ENCODE results near the gene U2AF2. TPM values are rescaled to one million over a fixed set of nuclear protein-coding genes. Genes with fewer than 3 reads are reported as not detected.

U2AF2 gene
- polyA plus RNA-seq, 1 donor from 2014 or later, result 129 TPM

- H3K9me2 ChIP-seq (ENCODE audit: insufficient read depth, low read length), result no peaks in the 10 kb centered on the region
- peaks cover 8% of the 10 kb centered on the region for H4K20me1 ChIP-seq (ENCODE audit: insufficient read depth)
- no peak overlapping the region for H3K27ac ChIP-seq (ENCODE audit: low read length)
- H3F3A ChIP-seq (ENCODE audit: insufficient read depth, low read length, poor library complexity, severe bottlenecking), result no peaks in the 10 kb centered on the region
- TF ChIP-seq POLR2AphosphoS5 (IDR thresholded peaks at IDR 0.05) (peak; percentile 33), RAD21 (conservative IDR thresholded peaks at IDR 0.05) (no peak)
- no peak overlapping the region for H3K4me3 ChIP-seq (ENCODE audit: low read length)
- H3K9me3 ChIP-seq (ENCODE audit: low read length), result no peaks in the 10 kb centered on the region
- H3K4me2 ChIP-seq (ENCODE audit: low read length), result no peak overlapping the region
- no peak overlapping the region for H2AFZ ChIP-seq (ENCODE audit: low read depth, low read length)
- no peaks in the 10 kb centered on the region for H3K27me3 ChIP-seq (ENCODE audit: insufficient read depth, low read depth, low read length)
- no peaks in the 10 kb centered on the region for H3K36me3 ChIP-seq (ENCODE audit: insufficient read depth, low read length)
- no peak overlapping the region for H3K9ac ChIP-seq (ENCODE audit: low read length)
- peaks cover 26% of the 10 kb centered on the region for H3K79me2 ChIP-seq (replicated peaks; ENCODE audit: insufficient read depth, low read length)
These were observed 15.6 kb downstream of the U2AF2 start for GRCh38 chr19:55670280-55671053.

GRCh38 chr19:55671054-55671378 lies 16.2 kb downstream of the U2AF2 start:
- Histone ChIP-seq H4K20me1 (ENCODE audit: insufficient read depth) (peaks cover 8% of the 10 kb centered on the region), H3K9ac (ENCODE audit: low read length) (no peak overlapping the region), H3K4me2 (ENCODE audit: low read length) (no peak overlapping the region), H3K27me3 (ENCODE audit: insufficient read depth, low read depth, low read length) (no peaks in the 10 kb centered on the region), H3K9me3 (ENCODE audit: low read length) (no peaks in the 10 kb centered on the region), H2AFZ (ENCODE audit: low read depth, low read length) (no peak overlapping the region), H3K36me3 (ENCODE audit: insufficient read depth, low read length) (no peaks in the 10 kb centered on the region), H3F3A (ENCODE audit: insufficient read depth, low read length, poor library complexity, severe bottlenecking) (no peaks in the 10 kb centered on the region), H3K79me2 (replicated peaks; ENCODE audit: insufficient read depth, low read length) (peaks cover 31% of the 10 kb centered on the region), H3K27ac (ENCODE audit: low read length) (no peak overlapping the region), H3K9me2 (ENCODE audit: insufficient read depth, low read length) (no peaks in the 10 kb centered on the region), H3K4me3 (ENCODE audit: low read length) (no peak overlapping the region)
- TF ChIP-seq EZH2 (IDR thresholded peaks at IDR 0.05; ENCODE audit: borderline replicate concordance, insufficient read depth, low read length, poor library complexity, severe bottlenecking) (no peak), SMC3 (conservative IDR thresholded peaks at IDR 0.05; ENCODE audit: poor library complexity) (no peak), CTCF (IDR thresholded peaks at IDR 0.05; ENCODE audit: poor library complexity, severe bottlenecking) (no peak), RAD21 (conservative IDR thresholded peaks at IDR 0.05) (no peak)

GRCh38 chr19:55672418-55672817 lies 17.6 kb downstream of the U2AF2 start:
- H3K79me2 ChIP-seq (replicated peaks; ENCODE audit: insufficient read depth, low read length), result peaks cover 38% of the 10 kb centered on the region
- H3K9ac ChIP-seq (ENCODE audit: low read length), result no peak overlapping the region
- H3F3A ChIP-seq (ENCODE audit: insufficient read depth, low read length, poor library complexity, severe bottlenecking), result no peaks in the 10 kb centered on the region
- no peaks in the 10 kb centered on the region for H3K9me3 ChIP-seq (ENCODE audit: low read length)
- no peak overlapping the region for H3K4me2 ChIP-seq (ENCODE audit: low read length)
- H3K9me2 ChIP-seq (ENCODE audit: insufficient read depth, low read length), result no peaks in the 10 kb centered on the region
- no peak overlapping the region for H3K4me3 ChIP-seq (ENCODE audit: low read length)
- no peak for TF ChIP-seq CTCF (IDR thresholded peaks at IDR 0.05; ENCODE audit: poor library complexity, severe bottlenecking)
- TF ChIP-seq POLR2AphosphoS5 (IDR thresholded peaks at IDR 0.05), result no peak
- no peak for TF ChIP-seq REST (IDR thresholded peaks at IDR 0.05; ENCODE audit: borderline replicate concordance)
- no peak for TF ChIP-seq SMC3 (conservative IDR thresholded peaks at IDR 0.05; ENCODE audit: poor library complexity)
- no peak for TF ChIP-seq EP300 (conservative IDR thresholded peaks at IDR 0.05; ENCODE audit: poor library complexity, severe bottlenecking)
- no peak for TF ChIP-seq TAF1 (IDR thresholded peaks at IDR 0.05; ENCODE audit: low read depth)
- no peak for TF ChIP-seq MXI1 (conservative IDR thresholded peaks at IDR 0.05; ENCODE audit: poor library complexity, severe bottlenecking)
- no peaks in the 10 kb centered on the region for H3K36me3 ChIP-seq (ENCODE audit: insufficient read depth, low read length)
- no peak overlapping the region for H3K27ac ChIP-seq (ENCODE audit: low read length)
- peaks cover 6% of the 10 kb centered on the region for H4K20me1 ChIP-seq (ENCODE audit: insufficient read depth)
- no peak overlapping the region for H2AFZ ChIP-seq (ENCODE audit: low read depth, low read length)
- no peaks in the 10 kb centered on the region for H3K27me3 ChIP-seq (ENCODE audit: insufficient read depth, low read depth, low read length)

Data from neural cell (in vitro differentiated cells).